IMR-90 (cell line): ENCODE results near the gene PAPPA. TPM values are rescaled to one million over a fixed set of nuclear protein-coding genes. Genes with fewer than 3 reads are reported as not detected.
A peak's percentile ranks its signal among the peaks of the same experiment; 100 is the strongest.

ENCODE experiments used
- ATAC-seq: fragments of 200-7000 bp; cut with Tn5 transposase; 2 replicates; pipeline ENCODE4 v1.9.1; 2020; ENCODE audit warnings: low read depth, mild to moderate bottlenecking, moderate library complexity
- BruUV-seq: library from RNA; stranded (reverse); fragments of 400-500 nt; replicated peaks from 2 replicates; lab custom pipeline; 2021; lab: Mats Ljungman, UMichigan
- CTCF ChIA-PET: fragments of 300-600 bp; formaldehyde crosslinking; extraction: SDS; loops from one replicate; lab custom pipeline; 2021; ENCODE audit warnings: antibody characterized with exemption; lab: Yijun Ruan, JAX
- POLR2A ChIA-PET: fragments of 300-600 bp; sonication (Branson Sonifier 250); formaldehyde crosslinking; loops from one replicate; lab custom pipeline; 2022; ENCODE audit warnings: antibody characterized with exemption; ENCODE audit not compliant: unreplicated experiment; lab: Charles Lee
- DNase-seq: peaks from one replicate; pipeline ENCODE4 v3.0.0; 2013
- H2AFZ ChIP-seq: replicated peaks from 2 replicates; pipeline ENCODE3; 2013; ENCODE audit warnings: low read length, mild to moderate bottlenecking; ENCODE audit not compliant: poor library complexity
- H2AK5ac ChIP-seq: 2 replicates; pipeline ENCODE4 v1.6.1; 2013; ENCODE audit warnings: low read depth, low read length, inconsistent platforms
- H2AK9ac ChIP-seq: replicated peaks from 2 replicates; pipeline ENCODE3; 2013; ENCODE audit warnings: mild to moderate bottlenecking, low read depth, low read length, moderate library complexity; ENCODE audit not compliant: poor library complexity
- H2BK120ac ChIP-seq: 2 replicates; pipeline ENCODE4 v1.6.1; 2013; ENCODE audit warnings: low read depth, low read length, inconsistent platforms
- H2BK15ac ChIP-seq: 3 replicates; pipeline ENCODE4 v1.6.1; 2013; ENCODE audit warnings: low read depth, low read length, inconsistent platforms
- H2BK20ac ChIP-seq: 2 replicates; pipeline ENCODE4 v1.6.1; 2013; ENCODE audit warnings: low read depth, mild to moderate bottlenecking, inconsistent platforms, low read length, moderate library complexity
- H2BK5ac ChIP-seq: 2 replicates; pipeline ENCODE4 v1.6.1; 2013; ENCODE audit warnings: mild to moderate bottlenecking, low read depth, low read length, inconsistent platforms; ENCODE audit not compliant: poor library complexity, severe bottlenecking
- H3K14ac ChIP-seq: replicated peaks from 2 replicates; pipeline ENCODE4 v1.6.1; 2013; ENCODE audit warnings: low read depth, low read length, inconsistent platforms
- H3K18ac ChIP-seq: 2 replicates; pipeline ENCODE4 v1.6.1; 2013; ENCODE audit warnings: low read depth, low read length, control low read depth
- H3K23ac ChIP-seq: 2 replicates; pipeline ENCODE4 v1.6.1; 2013; ENCODE audit warnings: low read depth, low read length, inconsistent platforms
- H3K27ac ChIP-seq: 2 replicates; pipeline ENCODE4 v1.5.1; 2013; ENCODE audit warnings: mild to moderate bottlenecking, control low read depth, low read length; ENCODE audit not compliant: insufficient read depth
- H3K27me3 ChIP-seq: 2 replicates; pipeline ENCODE4 v1.6.1; 2013; ENCODE audit warnings: low read length; ENCODE audit not compliant: control insufficient read depth, insufficient read depth
- H3K36me3 ChIP-seq: 2 replicates; pipeline ENCODE4 v1.6.1; 2013; ENCODE audit warnings: low read length, mixed read lengths; ENCODE audit not compliant: control insufficient read depth, insufficient read depth
- H3K4ac ChIP-seq: 2 replicates; pipeline ENCODE4 v1.6.1; 2013; ENCODE audit warnings: low read depth, low read length, inconsistent platforms
- H3K4me1 ChIP-seq: 2 replicates; pipeline ENCODE4 v1.6.1; 2013; ENCODE audit warnings: low read length, mixed read lengths; ENCODE audit not compliant: control insufficient read depth, insufficient read depth
- H3K4me2 ChIP-seq: 2 replicates; pipeline ENCODE4 v1.6.1; 2013; ENCODE audit warnings: low read depth, mild to moderate bottlenecking, control low read depth, low read length, moderate library complexity
- H3K4me3 ChIP-seq: 2 replicates; pipeline ENCODE4 v1.5.1; 2013; ENCODE audit warnings: low read depth, mild to moderate bottlenecking, control low read depth, low read length, moderate library complexity; ENCODE audit not compliant: insufficient read depth
- H3K56ac ChIP-seq: 2 replicates; pipeline ENCODE4 v1.6.1; 2013; ENCODE audit warnings: low read length, inconsistent platforms; ENCODE audit not compliant: insufficient read depth; ENCODE audit errors: extremely low read depth
- H3K79me1 ChIP-seq, 2 experiments: 2 replicates each; pipeline ENCODE4 v1.6.1; 2013; ENCODE audit warnings: low read length in 2 of 2, inconsistent platforms in 1 of 2, low read depth in 1 of 2
- H3K9ac ChIP-seq: 2 replicates; pipeline ENCODE4 v1.6.1; 2013; ENCODE audit warnings: low read depth, low read length, control low read depth
- H3K9me1 ChIP-seq: 2 replicates; pipeline ENCODE4 v1.6.1; 2013; ENCODE audit warnings: low read length, inconsistent platforms; ENCODE audit not compliant: insufficient read depth
- H3K9me3 ChIP-seq: 2 replicates; pipeline ENCODE4 v1.6.1; 2013; ENCODE audit warnings: low read length; ENCODE audit not compliant: control insufficient read depth, insufficient read depth
- H4K20me1 ChIP-seq: 2 replicates; pipeline ENCODE4 v1.6.1; 2013; ENCODE audit warnings: low read length, inconsistent platforms; ENCODE audit not compliant: insufficient read depth
- H4K5ac ChIP-seq: 2 replicates; pipeline ENCODE4 v1.6.1; 2013; ENCODE audit warnings: mild to moderate bottlenecking, low read depth, low read length, control low read depth
- H4K8ac ChIP-seq, 2 experiments: 2 replicates each; pipeline ENCODE4 v1.6.1; 2013; ENCODE audit warnings: low read depth in 2 of 2, low read length in 2 of 2, control low read depth in 1 of 2, inconsistent platforms in 1 of 2
- H4K91ac ChIP-seq: 2 replicates; pipeline ENCODE4 v1.6.1; 2013; ENCODE audit warnings: low read depth, low read length, inconsistent platforms; ENCODE audit not compliant: insufficient read depth
- BHLHE40 ChIP-seq: fragments of 150-350 bp; IDR thresholded peaks from 2 replicates; pipeline ENCODE4 v1.6.1; 2016; ENCODE audit warnings: mild to moderate bottlenecking, low read depth, low read length
- CTCF ChIP-seq: conservative IDR thresholded peaks from 2 replicates; pipeline ENCODE4 v1.5.1; 2012; ENCODE audit warnings: mild to moderate bottlenecking, low read depth, low read length, improper control_type of control experiment
- ELK1 ChIP-seq: fragments of 150-350 bp; IDR thresholded peaks from 2 replicates; pipeline ENCODE4 v1.6.1; 2016; ENCODE audit warnings: low read depth, mild to moderate bottlenecking, low read length, moderate library complexity, borderline replicate concordance
- MAFK ChIP-seq: IDR thresholded peaks from 2 replicates; pipeline ENCODE4 v1.6.1; 2012; ENCODE audit warnings: low read depth, low read length, improper control_type of control experiment
- POLR2A ChIP-seq: IDR thresholded peaks from 2 replicates; pipeline ENCODE4 v1.6.1; 2012; ENCODE audit warnings: mild to moderate bottlenecking, low read depth, low read length
- RAD21 ChIP-seq: IDR thresholded peaks from 2 replicates; pipeline ENCODE4 v1.6.1; 2012; ENCODE audit warnings: low read length, improper control_type of control experiment
- RCOR1 ChIP-seq: IDR thresholded peaks from 2 replicates; pipeline ENCODE4 v1.6.1; 2012; ENCODE audit warnings: mild to moderate bottlenecking, low read length, improper control_type of control experiment; ENCODE audit not compliant: insufficient replicate concordance
- SMC3 ChIP-seq: fragments of 150-350 bp; IDR thresholded peaks from 2 replicates; pipeline ENCODE4 v1.6.1; 2016; ENCODE audit warnings: low read depth, mild to moderate bottlenecking, antibody characterized with exemption, low read length, moderate library complexity
- WGBS, 2 experiments: methylation state at CpG; one replicate each; pipeline versions ENCODE4 v1.1.5 to v1.1.7; 2013; ENCODE audit warnings: missing lambda C conversion rate in 2 of 2; ENCODE audit not compliant: insufficient read length in 1 of 2; ENCODE audit errors: extremely low coverage in 2 of 2; 5-methylcytosine and 5-hydroxymethylcytosine counted together
- dilution Hi-C: fragments of 300-500 bp; cut with HindIII; formaldehyde crosslinking; loops from one replicate; pipeline ENCODE4 v1.14.3; 2018; ENCODE audit warnings: low sequenced_read_pairs; ENCODE audit not compliant: unreplicated experiment
- in situ Hi-C: fragments of 300-500 bp; cut with MboI; formaldehyde crosslinking; loops from 3 replicates; pipeline ENCODE4 v1.14.3; 2019; ENCODE audit warnings: low sequenced_read_pairs, inconsistent platforms, mixed read lengths
- intact Hi-C: fragments of 100-400 bp; cut with micrococcal nuclease; formaldehyde crosslinking; loops from 2 replicates; pipeline ENCODE4 v1.10.0; 2022
- polyA plus RNA-seq, 3 experiments: library from polyadenylated mRNA; depleted of rRNA; stranded (reverse); fragments of >200 nt; gene quantifications; 2 replicates each; pipeline ENCODE4 v1.2.3, GENCODE V29; 2012; ENCODE audit warnings: low replicate concordance in 1 of 3
- total RNA-seq: library from RNA; depleted of rRNA; stranded (reverse); fragments of >200 nt; gene quantifications from 2 replicates; pipeline ENCODE4 v1.2.3, GENCODE V29; 2012

Gene PAPPA
- total and polyA plus RNA-seq, 2 of the 4 experiments (the other 2 are of a cell fraction) = 8.3 to 12.4 TPM

- TF ChIP-seq ELK1 (no peak), RCOR1 (no peak), POLR2A (no peak)
Measured at GRCh38 chr9:116103976-116104820, 49.4 kb upstream of the PAPPA start (continued).

GRCh38 chr9:116112236-116112635 is 41.4 kb upstream of the PAPPA start:
- Histone ChIP-seq H2BK120ac (no peak overlapping the region; the same call in 1 of the 2 replicates), H3K79me1 (no peaks in the 10 kb centered on the region), H2AK5ac (no peak overlapping the region), H3K56ac (no peak overlapping the region), H4K5ac (no peak overlapping the region), H2AK9ac (no peak overlapping the region), H3K4ac (no peak overlapping the region), H4K20me1 (no peaks in the 10 kb centered on the region), H3K18ac (no peak overlapping the region), H3K27me3 (no peaks in the 10 kb centered on the region), H3K4me2 (no peak overlapping the region), H3K9me3 (no peaks in the 10 kb centered on the region; the same call in 1 of the 2 replicates), H3K36me3 (no peaks in the 10 kb centered on the region), H3K9me1 (no peaks in the 10 kb centered on the region), H4K91ac (no peak overlapping the region), H2BK5ac (no peak overlapping the region), H2BK20ac (no peak overlapping the region), H2BK15ac (no peak overlapping the region), H2AFZ (no peak overlapping the region), H3K14ac (no peak overlapping the region), H3K4me3 (no peak overlapping the region), H4K8ac (no peak overlapping the region; a peak in 1 of 4 replicates), H3K9ac (no peak overlapping the region), H3K23ac (no peak overlapping the region), H3K4me1 (peaks cover 7% of the 10 kb centered on the region), H3K27ac (no peak overlapping the region)
- BruUV-seq = no TSS peak
- ATAC-seq = no peak
- ChIA-PET POLR2A (interaction anchor here (0.6 kb wide), 1 partner anchor 25 kb away, joined by 3 read pairs; no protein-coding TSS in a partner anchor), CTCF (interaction anchor here (0.9 kb wide), 1 partner anchor 12 kb away, joined by 3 read pairs; no protein-coding TSS in a partner anchor)
- WGBS, 2 experiments = 100% methylated on average over 1 of the region's 1 CpG; no CpG with 5 or more reads in 1 of the 2 experiments
- in situ Hi-C loops (no loop called here), dilution Hi-C loops (no loop called here), intact Hi-C loops (no loop called here)
- DNase-seq = peak; percentile 31
- TF ChIP-seq SMC3 (peak; percentile 39; the same call in 1 of the 2 replicates), RAD21 (peak; percentile 28; the same call in 1 of the 2 replicates), BHLHE40 (no peak), CTCF (peak; percentile 36; the same call in 1 of the 2 replicates), MAFK (no peak)
